Prostate gland (tissue), 2 donors: Measurements from ENCODE around the gene MYO7B.

Experiments used
- POLR2A ChIP-seq: fragments of 450-650 bp; IDR thresholded peaks from one replicate; pipeline ENCODE4 v1.6.1; 2016; ENCODE audit warnings: antibody characterized with exemption, mild to moderate bottlenecking
- POLR2AphosphoS5 ChIP-seq: sonication (generic); formaldehyde crosslinking; IDR thresholded peaks from one replicate; pipeline ENCODE4 v1.6.1; 2017; ENCODE audit warnings: antibody characterized with exemption
- TF ChIP-seq, protein P1 (sequence below), 4 experiments: fragments of 200-600 bp in 2 of 4; fragments of 450-650 bp in 2 of 4; sonication (generic) in 2 of 4; IDR thresholded peaks; 1 replicate in 3 of 4; 2 replicates in 1 of 4; pipeline ENCODE4 v1.5.1; 2016 to 2019; ENCODE audit warnings: antibody characterized with exemption in 4 of 4, mild to moderate bottlenecking in 2 of 4, moderate library complexity in 2 of 4

DNA sequence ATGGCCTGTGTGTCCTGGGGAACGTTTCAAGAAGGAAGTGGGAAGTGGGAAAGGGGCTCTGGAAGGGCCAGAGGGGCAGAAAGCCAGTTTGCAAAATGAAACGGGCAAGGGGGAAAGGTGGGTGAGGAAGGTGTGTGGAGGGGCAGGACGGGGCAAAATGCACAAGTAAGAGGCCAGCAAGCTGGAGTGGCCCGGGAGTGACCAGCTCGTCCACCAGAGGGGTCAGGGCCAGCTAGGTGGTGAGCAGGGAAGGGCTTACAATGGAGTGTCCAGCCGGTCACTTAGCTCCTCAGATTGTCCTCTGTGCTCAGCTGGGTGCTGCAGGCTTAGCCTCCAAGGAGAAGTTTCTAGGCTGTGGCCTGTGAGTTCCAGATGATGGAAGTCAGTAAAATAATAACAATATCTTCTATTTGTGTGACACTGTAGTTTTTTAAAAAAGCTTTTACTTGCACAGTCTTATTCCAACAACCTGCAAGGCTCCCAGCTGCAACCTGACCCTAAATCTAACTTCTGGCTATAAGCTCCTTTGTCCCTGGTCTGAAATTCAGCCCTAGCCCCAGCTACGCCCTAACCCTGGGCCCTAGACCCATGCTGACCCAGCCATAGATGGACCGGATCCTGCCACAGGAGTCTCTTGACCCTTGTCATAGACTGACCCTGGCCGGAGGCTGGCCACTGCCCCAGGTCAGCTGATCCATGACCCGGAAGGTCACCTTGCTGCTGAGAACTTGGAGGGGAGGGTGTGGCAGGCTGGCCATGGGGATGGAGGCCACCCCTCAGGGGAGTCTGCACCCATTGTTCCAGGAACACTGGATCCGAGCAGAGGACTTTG, 29.2 kb downstream of the MYO7B start:
- TF ChIP-seq, protein P1, sequence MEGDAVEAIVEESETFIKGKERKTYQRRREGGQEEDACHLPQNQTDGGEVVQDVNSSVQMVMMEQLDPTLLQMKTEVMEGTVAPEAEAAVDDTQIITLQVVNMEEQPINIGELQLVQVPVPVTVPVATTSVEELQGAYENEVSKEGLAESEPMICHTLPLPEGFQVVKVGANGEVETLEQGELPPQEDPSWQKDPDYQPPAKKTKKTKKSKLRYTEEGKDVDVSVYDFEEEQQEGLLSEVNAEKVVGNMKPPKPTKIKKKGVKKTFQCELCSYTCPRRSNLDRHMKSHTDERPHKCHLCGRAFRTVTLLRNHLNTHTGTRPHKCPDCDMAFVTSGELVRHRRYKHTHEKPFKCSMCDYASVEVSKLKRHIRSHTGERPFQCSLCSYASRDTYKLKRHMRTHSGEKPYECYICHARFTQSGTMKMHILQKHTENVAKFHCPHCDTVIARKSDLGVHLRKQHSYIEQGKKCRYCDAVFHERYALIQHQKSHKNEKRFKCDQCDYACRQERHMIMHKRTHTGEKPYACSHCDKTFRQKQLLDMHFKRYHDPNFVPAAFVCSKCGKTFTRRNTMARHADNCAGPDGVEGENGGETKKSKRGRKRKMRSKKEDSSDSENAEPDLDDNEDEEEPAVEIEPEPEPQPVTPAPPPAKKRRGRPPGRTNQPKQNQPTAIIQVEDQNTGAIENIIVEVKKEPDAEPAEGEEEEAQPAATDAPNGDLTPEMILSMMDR (IDR thresholded peaks at IDR 0.05): no peak
- TF ChIP-seq POLR2A (no peak), POLR2AphosphoS5 (no peak)
